Loucy (cell line): ENCODE results near the gene C2CD4D.

Experiments
- EZH2phosphoT487 ChIP-seq: fragments of 200-600 bp; IDR thresholded peaks from 2 replicates; pipeline ENCODE4 v1.6.1; 2018; ENCODE audit warnings: antibody characterized with exemption, mild to moderate bottlenecking, moderate library complexity, borderline replicate concordance
- TF ChIP-seq, protein P1 (sequence below): fragments of 200-600 bp; sonication (generic); conservative IDR thresholded peaks from 2 replicates; pipeline ENCODE4 v1.5.1; 2014; ENCODE audit warnings: mild to moderate bottlenecking, antibody characterized with exemption, low read length

DNA sequence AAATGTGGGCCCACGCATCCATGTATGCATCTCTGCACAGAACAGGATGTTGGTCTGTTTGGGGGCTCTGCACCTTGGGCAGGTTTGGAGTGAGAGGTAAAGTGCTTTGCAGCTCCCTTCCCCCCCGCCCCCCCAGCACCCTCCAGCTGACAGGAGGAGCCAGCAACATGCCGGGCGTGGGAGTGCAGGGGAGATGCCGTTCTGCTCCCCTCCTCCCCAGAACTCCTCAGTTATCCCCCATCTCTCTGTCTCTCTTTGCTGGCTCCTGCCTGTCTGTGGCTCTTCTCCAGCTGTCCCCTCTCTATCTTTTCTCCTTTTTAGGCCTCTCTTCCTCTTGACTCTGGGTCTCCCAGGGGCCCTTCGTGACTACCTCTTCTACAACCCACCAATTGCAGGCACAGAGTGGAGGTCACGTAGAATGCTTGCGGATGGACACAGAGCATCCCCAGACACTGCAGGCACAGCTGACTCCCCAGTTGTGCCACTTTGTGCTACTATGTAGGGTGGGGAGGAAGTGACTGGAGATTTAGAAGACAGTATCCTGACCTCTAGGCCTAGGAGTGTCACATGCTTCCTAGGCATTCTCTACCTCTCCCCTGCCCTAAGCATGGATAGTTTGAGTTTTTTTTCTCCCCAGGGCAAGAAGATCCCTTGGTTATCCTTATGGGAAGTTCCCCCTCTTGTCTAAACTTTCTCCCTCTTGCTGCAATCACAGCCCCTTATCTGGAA lies 6.3 kb downstream of the C2CD4D start:
- TF ChIP-seq, protein P1, sequence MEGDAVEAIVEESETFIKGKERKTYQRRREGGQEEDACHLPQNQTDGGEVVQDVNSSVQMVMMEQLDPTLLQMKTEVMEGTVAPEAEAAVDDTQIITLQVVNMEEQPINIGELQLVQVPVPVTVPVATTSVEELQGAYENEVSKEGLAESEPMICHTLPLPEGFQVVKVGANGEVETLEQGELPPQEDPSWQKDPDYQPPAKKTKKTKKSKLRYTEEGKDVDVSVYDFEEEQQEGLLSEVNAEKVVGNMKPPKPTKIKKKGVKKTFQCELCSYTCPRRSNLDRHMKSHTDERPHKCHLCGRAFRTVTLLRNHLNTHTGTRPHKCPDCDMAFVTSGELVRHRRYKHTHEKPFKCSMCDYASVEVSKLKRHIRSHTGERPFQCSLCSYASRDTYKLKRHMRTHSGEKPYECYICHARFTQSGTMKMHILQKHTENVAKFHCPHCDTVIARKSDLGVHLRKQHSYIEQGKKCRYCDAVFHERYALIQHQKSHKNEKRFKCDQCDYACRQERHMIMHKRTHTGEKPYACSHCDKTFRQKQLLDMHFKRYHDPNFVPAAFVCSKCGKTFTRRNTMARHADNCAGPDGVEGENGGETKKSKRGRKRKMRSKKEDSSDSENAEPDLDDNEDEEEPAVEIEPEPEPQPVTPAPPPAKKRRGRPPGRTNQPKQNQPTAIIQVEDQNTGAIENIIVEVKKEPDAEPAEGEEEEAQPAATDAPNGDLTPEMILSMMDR: no peak
- no peak for TF ChIP-seq EZH2phosphoT487
